SH-SY5Y (cell line): ENCODE data around the gene DPCD.

Experiments
- GATA2 ChIP-seq: IDR thresholded peaks from 2 replicates; pipeline ENCODE4 v1.6.1; 2011; ENCODE audit warnings: mild to moderate bottlenecking, low read depth, low read length
- GATA3 ChIP-seq: IDR thresholded peaks from 2 replicates; pipeline ENCODE4 v1.6.1; 2011; ENCODE audit warnings: low read depth, mild to moderate bottlenecking, low read length, moderate library complexity

DNA sequence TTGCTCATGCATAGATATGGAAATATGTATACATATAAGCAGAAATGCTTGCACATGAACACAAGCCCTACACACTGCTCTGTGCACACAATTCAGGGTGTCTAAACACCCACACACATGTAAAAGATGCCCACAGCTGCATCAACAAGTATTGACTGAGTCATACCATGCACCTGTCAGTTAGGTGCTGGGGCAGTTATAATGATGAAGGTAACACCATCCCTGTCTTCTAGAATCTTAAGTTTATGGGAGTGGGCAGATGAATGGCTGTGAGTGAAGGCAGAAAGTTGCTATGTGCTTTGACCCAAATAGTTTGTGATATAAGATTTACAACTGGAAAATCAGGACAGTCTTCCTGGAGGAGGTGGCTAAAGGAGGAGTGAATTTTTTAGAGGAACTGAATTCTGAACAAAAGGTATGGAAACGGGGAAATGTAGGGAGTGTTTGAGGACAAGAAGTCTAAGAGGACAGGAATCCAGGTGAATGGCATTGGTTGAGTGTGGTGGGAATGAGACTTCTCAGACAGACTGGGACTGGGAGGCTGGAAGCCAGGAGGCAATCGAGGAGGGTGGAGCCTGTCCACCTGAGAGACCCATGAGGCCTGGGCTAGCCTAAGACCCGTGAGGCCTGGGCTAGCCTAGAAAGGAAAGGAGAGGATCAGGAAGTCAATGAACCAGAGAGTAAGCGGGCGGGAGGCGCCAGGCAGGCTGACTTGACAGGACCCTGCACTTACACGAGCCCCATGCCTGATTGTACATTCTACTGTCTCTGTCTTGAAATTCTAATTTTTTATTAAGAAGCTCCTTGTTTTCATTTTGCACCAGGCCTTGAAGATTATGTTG is 20.7 kb upstream of the DPCD start:
- TF ChIP-seq GATA2 (no peak), GATA3 (no peak)
